WERI-Rb-1 (cell line): ENCODE results near the gene DSEL.

Source experiments
- DNase-seq: peaks from one replicate; pipeline ENCODE4 v3.0.0-alpha.2; 2020
- H3K27ac ChIP-seq: fragments of 250-450 bp; sonication (Bioruptor Pico); 2 replicates; pipeline ENCODE4 v1.5.1; 2020; ENCODE audit warnings: mild to moderate bottlenecking, moderate library complexity
- H3K27me3 ChIP-seq: fragments of 250-450 bp; sonication (Bioruptor Pico); 2 replicates; pipeline ENCODE4 v1.5.1; 2021; ENCODE audit warnings: mild to moderate bottlenecking, low read depth, moderate library complexity; ENCODE audit not compliant: insufficient read depth, severe bottlenecking
- H3K36me3 ChIP-seq: fragments of 250-450 bp; sonication (Bioruptor Pico); 2 replicates; pipeline ENCODE4 v1.5.1; 2020; ENCODE audit warnings: mild to moderate bottlenecking, moderate library complexity
- H3K4me3 ChIP-seq: 2 replicates; pipeline ENCODE4 v1.5.1; 2011; ENCODE audit warnings: low read depth, mild to moderate bottlenecking, control low read depth, low read length
- H3K9me3 ChIP-seq: fragments of 250-450 bp; sonication (Bioruptor Pico); 2 replicates; pipeline ENCODE4 v1.5.1; 2021; ENCODE audit warnings: mild to moderate bottlenecking, moderate library complexity; ENCODE audit not compliant: severe bottlenecking
- CTCF ChIP-seq: IDR thresholded peaks from 2 replicates; pipeline ENCODE4 v1.5.1; 2011; ENCODE audit warnings: low read depth, mild to moderate bottlenecking, control low read depth, inconsistent platforms, low read length

DSEL gene

DNA sequence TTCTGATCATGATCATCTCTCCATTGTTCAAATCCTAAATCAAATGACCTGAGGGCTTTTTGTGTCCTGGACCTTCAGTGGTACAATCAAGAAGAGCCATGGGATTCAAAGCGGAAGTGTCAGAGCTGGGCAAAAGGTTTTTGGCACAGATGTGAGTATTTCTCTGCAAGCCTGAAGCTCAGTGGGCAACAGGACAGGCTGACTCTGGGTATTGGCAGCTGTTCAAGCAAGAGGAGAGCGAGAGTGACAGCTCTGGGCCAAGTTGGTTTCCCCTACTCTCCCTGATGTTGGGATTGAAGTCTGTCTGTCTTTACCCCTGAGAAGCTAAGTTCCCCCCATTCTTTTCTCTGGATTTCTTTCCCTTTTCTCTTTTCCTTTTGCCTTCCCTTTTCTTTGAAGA is 33.3 kb downstream of the DSEL start:
- H3K27me3 ChIP-seq = no peaks in the 10 kb centered on the region
- TF ChIP-seq CTCF = no peak

GRCh38 chr18:67478249-67478648 is 38.3 kb downstream of the DSEL start:
- DNase-seq = no peak
- Histone ChIP-seq H3K36me3 (no peaks in the 10 kb centered on the region), H3K4me3 (no peak overlapping the region), H3K9me3 (no peaks in the 10 kb centered on the region), H3K27me3 (no peaks in the 10 kb centered on the region), H3K27ac (no peak overlapping the region)
- no peak for TF ChIP-seq CTCF

More for the DNA sequence above, 33.3 kb downstream of the DSEL start:
- DNase-seq = no peak
- Histone ChIP-seq H3K4me3 (no peak overlapping the region), H3K36me3 (no peaks in the 10 kb centered on the region), H3K27ac (no peak overlapping the region), H3K9me3 (no peaks in the 10 kb centered on the region)

DNA sequence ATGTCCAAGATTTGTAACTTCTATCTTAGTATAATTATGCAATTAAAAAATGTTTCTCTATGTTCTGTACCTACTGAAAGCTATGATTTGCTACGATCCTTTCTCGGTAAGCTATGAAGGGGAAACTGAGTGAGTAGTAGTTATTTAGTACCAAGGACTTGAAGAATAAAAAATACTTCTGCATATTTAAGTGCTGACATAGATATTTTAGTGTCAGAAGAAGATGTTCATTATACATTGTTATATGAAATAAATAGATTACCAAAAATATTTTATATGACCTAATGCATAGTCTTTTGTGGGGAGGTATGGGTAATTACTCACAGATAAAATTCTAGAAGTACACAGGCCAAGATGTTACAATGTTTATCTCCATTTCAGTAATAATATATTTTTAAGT is 39.0 kb downstream of the DSEL start:
- Histone ChIP-seq H3K27ac (no peak overlapping the region), H3K36me3 (no peaks in the 10 kb centered on the region), H3K9me3 (no peaks in the 10 kb centered on the region), H3K27me3 (no peaks in the 10 kb centered on the region), H3K4me3 (no peak overlapping the region)
- DNase-seq = no peak
- no peak for TF ChIP-seq CTCF

GRCh38 chr18:67476585-67476984 is 39.9 kb downstream of the DSEL start:
- Histone ChIP-seq H3K36me3 (no peaks in the 10 kb centered on the region), H3K9me3 (no peaks in the 10 kb centered on the region), H3K27ac (no peak overlapping the region), H3K27me3 (no peaks in the 10 kb centered on the region), H3K4me3 (no peak overlapping the region)
- no peak for DNase-seq
- no peak for TF ChIP-seq CTCF

- no peak overlapping the region for H3K4me3 ChIP-seq
- H3K27ac ChIP-seq = no peak overlapping the region
- no peak for DNase-seq
- H3K27me3 ChIP-seq = no peaks in the 10 kb centered on the region
- no peaks in the 10 kb centered on the region for H3K9me3 ChIP-seq
- no peak for TF ChIP-seq CTCF
- no peaks in the 10 kb centered on the region for H3K36me3 ChIP-seq
Observed at GRCh38 chr18:67475673-67476072, 40.8 kb downstream of the DSEL start.

GRCh38 chr18:67468038-67468437 is 48.5 kb downstream of the DSEL start:
- no peak overlapping the region for H3K4me3 ChIP-seq
- H3K27me3 ChIP-seq = no peaks in the 10 kb centered on the region
- H3K36me3 ChIP-seq = no peaks in the 10 kb centered on the region
- no peak for TF ChIP-seq CTCF
- H3K27ac ChIP-seq = no peak overlapping the region
- no peaks in the 10 kb centered on the region for H3K9me3 ChIP-seq
- DNase-seq = no peak
